ENCODE results near the gene VPS13D.

Gene VPS13D

DNA sequence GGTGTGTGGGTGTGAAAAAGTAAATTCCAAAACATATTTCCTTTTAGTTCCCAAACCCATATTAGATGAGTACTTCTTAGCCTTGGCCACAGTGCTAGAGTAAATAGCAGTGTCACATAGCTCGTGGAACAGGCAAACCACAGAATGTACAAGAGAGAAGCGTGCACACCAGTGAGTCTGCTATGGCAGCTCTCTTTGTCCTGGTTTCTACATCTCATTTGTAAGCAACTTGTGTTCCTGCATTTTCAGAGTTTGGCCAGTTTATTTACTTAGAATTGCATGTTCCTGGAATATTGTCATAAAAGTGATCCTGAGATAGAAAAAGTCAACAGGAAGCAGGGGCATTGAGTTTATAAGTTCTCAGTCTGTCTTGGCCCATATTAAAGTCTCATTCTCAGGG lies 246.1 kb downstream of the VPS13D start:
- Histone ChIP-seq H3K4me3 (ENCODE audit: insufficient read depth in 1 of 2, low read depth in 1 of 2, low read length in 2 of 2) (no peak overlapping the region), H3K14ac (ENCODE audit: low read length in 2 of 2) (no peak overlapping the region), H4K91ac (ENCODE audit: low read length) (no peak overlapping the region), H3K4me2 (ENCODE audit: low read length, poor library complexity, severe bottlenecking) (no peak overlapping the region), H3K4me1 (ENCODE audit: control insufficient read depth, insufficient read depth, low read depth, low read length) (peaks cover 10% of the 10 kb centered on the region), H3K79me1 (replicated peaks; ENCODE audit: low read length, poor library complexity, severe bottlenecking) (no peaks in the 10 kb centered on the region), H3K9ac (ENCODE audit: low read length) (no peak overlapping the region), H3K27ac (ENCODE audit: low read length, poor library complexity, severe bottlenecking) (no peak overlapping the region), H3K4ac (ENCODE audit: low read depth in 1 of 2, low read length in 2 of 2) (no peak overlapping the region), H2AK5ac (ENCODE audit: low read length, severe bottlenecking) (no peak overlapping the region), H4K8ac (ENCODE audit: low read length) (no peak overlapping the region), H2BK120ac (ENCODE audit: low read depth, low read length) (no peak overlapping the region), H2BK12ac (ENCODE audit: low read length in 2 of 2) (no peak overlapping the region), H3K23ac (ENCODE audit: low read length in 2 of 2) (no peak overlapping the region), H3K36me3 (ENCODE audit: control insufficient read depth in 1 of 2, insufficient read depth in 2 of 2, low read depth in 1 of 2, low read length in 2 of 2) (peaks cover 0 to 9% of the 10 kb centered on the region in 2 experiments), H2BK15ac (ENCODE audit: low read depth, poor library complexity, severe bottlenecking) (no peak overlapping the region), H2BK5ac (ENCODE audit: low read depth, low read length, poor library complexity, severe bottlenecking) (no peak overlapping the region), H2AFZ (ENCODE audit: low read depth, low read length) (no peak overlapping the region), H3K9me3 (ENCODE audit: control insufficient read depth, low read length) (no peaks in the 10 kb centered on the region), H3K27me3 (ENCODE audit: control insufficient read depth in 1 of 2, insufficient read depth in 1 of 2, low read length in 2 of 2) (peaks cover 0 to 8% of the 10 kb centered on the region in 2 experiments), H3K18ac (ENCODE audit: low read depth in 1 of 2, low read length in 2 of 2) (no peak overlapping the region)
- peak; percentile 58 for DNase-seq
- 59% methylated on average over 2 of the region's 2 CpGs for WGBS

DNA sequence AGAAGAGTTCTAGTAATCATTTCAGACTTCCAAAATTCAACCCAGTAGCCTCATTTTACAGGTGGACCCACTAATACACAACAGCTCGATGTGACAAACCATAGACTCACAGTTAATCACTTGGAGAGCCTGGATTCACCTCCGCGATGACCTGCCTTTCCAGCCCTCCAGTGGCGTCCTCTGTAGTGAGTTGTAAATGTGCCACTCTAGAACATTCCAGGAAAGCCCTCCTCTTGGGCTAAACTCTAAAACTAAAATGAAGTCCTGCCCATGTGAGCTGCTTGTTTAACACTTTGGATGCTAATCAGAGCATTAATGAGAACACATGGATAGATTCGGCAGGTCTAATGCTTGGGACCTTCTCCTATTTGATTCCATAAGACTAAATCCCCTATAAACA lies 247.5 kb downstream of the VPS13D start:
- Histone ChIP-seq H3K23ac (ENCODE audit: low read length in 2 of 2) (no peak overlapping the region), H3K4me3 (ENCODE audit: insufficient read depth in 1 of 2, low read depth in 1 of 2, low read length in 2 of 2) (no peak overlapping the region), H2AK5ac (ENCODE audit: low read length, severe bottlenecking) (no peak overlapping the region), H2BK120ac (ENCODE audit: low read depth, low read length) (no peak overlapping the region), H4K8ac (ENCODE audit: low read length) (no peak overlapping the region), H3K27me3 (ENCODE audit: control insufficient read depth in 1 of 2, insufficient read depth in 1 of 2, low read length in 2 of 2) (peaks cover 0 to 8% of the 10 kb centered on the region in 2 experiments), H3K14ac (ENCODE audit: low read length in 2 of 2) (no peak overlapping the region), H3K4me1 (ENCODE audit: control insufficient read depth, insufficient read depth, low read depth, low read length) (peaks cover 16% of the 10 kb centered on the region), H4K91ac (ENCODE audit: low read length) (no peak overlapping the region), H2BK5ac (ENCODE audit: low read depth, low read length, poor library complexity, severe bottlenecking) (no peak overlapping the region), H3K9ac (ENCODE audit: low read length) (peak overlapping the region; percentile 64), H3K9me3 (ENCODE audit: control insufficient read depth, low read length) (no peaks in the 10 kb centered on the region), H3K36me3 (ENCODE audit: control insufficient read depth in 1 of 2, insufficient read depth in 2 of 2, low read depth in 1 of 2, low read length in 2 of 2) (peaks cover 0 to 11% of the 10 kb centered on the region in 2 experiments), H2BK15ac (ENCODE audit: low read depth, poor library complexity, severe bottlenecking) (no peak overlapping the region), H3K79me1 (replicated peaks; ENCODE audit: low read length, poor library complexity, severe bottlenecking) (no peaks in the 10 kb centered on the region), H2BK12ac (ENCODE audit: low read length in 2 of 2) (no peak overlapping the region), H3K4me2 (ENCODE audit: low read length, poor library complexity, severe bottlenecking) (no peak overlapping the region), H2AFZ (ENCODE audit: low read depth, low read length) (no peak overlapping the region), H3K4ac (ENCODE audit: low read depth in 1 of 2, low read length in 2 of 2) (no peak overlapping the region), H3K27ac (ENCODE audit: low read length, poor library complexity, severe bottlenecking) (no peak overlapping the region), H3K18ac (ENCODE audit: low read depth in 1 of 2, low read length in 2 of 2) (no peak overlapping the region)
- over 99% methylated on average over 5 of the region's 5 CpGs for WGBS
- DNase-seq, result no peak

DNA sequence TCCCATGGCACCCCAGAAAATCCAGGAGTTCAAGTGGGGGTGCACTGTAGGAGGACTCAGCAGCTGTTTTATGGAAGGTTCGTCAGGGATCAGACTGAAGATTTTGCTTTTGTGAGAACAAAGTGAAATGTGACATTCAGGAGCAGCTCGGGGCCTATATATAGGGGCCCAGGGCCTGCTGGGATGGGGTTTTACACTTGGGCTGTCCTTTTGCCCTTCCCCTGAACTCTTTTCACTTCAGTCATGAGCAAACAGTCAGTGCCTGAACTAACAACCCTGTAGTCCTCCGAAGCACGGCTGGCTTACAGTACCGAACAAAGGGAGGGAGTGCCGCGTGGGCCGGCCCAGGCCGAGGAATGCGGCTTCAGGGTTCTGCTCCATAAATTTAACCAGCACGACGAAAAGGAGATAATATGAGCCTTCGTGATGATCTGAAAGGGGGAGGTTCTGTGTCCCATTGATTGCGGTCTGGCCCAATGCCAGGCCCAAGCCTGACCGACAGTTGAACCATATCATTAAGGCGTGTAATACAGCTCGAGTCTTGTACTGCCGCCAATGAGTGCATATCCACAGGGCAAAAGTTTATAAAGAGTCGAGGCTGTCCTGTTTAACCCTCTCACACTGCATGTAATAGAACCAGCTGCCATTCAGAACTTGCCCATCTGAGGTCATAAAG lies 248.2 kb downstream of the VPS13D start:
- 86% methylated on average over 19 of the region's 19 CpGs for WGBS
- Histone ChIP-seq H3K9ac (ENCODE audit: low read length) (peak overlapping the region; percentile 64), H3K27ac (ENCODE audit: low read length, poor library complexity, severe bottlenecking) (no peak overlapping the region), H3K14ac (ENCODE audit: low read length in 2 of 2) (no peak overlapping the region), H3K23ac (ENCODE audit: low read length in 2 of 2) (no peak overlapping the region), H3K36me3 (ENCODE audit: control insufficient read depth in 1 of 2, insufficient read depth in 2 of 2, low read depth in 1 of 2, low read length in 2 of 2) (peaks cover 0 to 11% of the 10 kb centered on the region in 2 experiments), H2AFZ (ENCODE audit: low read depth, low read length) (no peak overlapping the region), H3K18ac (ENCODE audit: low read depth in 1 of 2, low read length in 2 of 2) (peak overlapping the region in 1 of 2 experiments; percentile 51), H3K27me3 (ENCODE audit: control insufficient read depth in 1 of 2, insufficient read depth in 1 of 2, low read length in 2 of 2) (peaks cover 0 to 3% of the 10 kb centered on the region in 2 experiments), H2BK5ac (ENCODE audit: low read depth, low read length, poor library complexity, severe bottlenecking) (no peak overlapping the region), H3K4me1 (ENCODE audit: control insufficient read depth, insufficient read depth, low read depth, low read length) (peaks cover 16% of the 10 kb centered on the region), H2AK5ac (ENCODE audit: low read length, severe bottlenecking) (no peak overlapping the region), H2BK12ac (ENCODE audit: low read length in 2 of 2) (no peak overlapping the region), H3K9me3 (ENCODE audit: control insufficient read depth, low read length) (no peaks in the 10 kb centered on the region), H2BK15ac (ENCODE audit: low read depth, poor library complexity, severe bottlenecking) (no peak overlapping the region), H3K79me1 (replicated peaks; ENCODE audit: low read length, poor library complexity, severe bottlenecking) (no peaks in the 10 kb centered on the region), H4K91ac (ENCODE audit: low read length) (no peak overlapping the region), H4K8ac (ENCODE audit: low read length) (no peak overlapping the region), H3K4ac (ENCODE audit: low read depth in 1 of 2, low read length in 2 of 2) (no peak overlapping the region), H3K4me3 (ENCODE audit: insufficient read depth in 1 of 2, low read depth in 1 of 2, low read length in 2 of 2) (no peak overlapping the region), H2BK120ac (ENCODE audit: low read depth, low read length) (no peak overlapping the region), H3K4me2 (ENCODE audit: low read length, poor library complexity, severe bottlenecking) (peak overlapping the region; percentile 14)
- DNase-seq, result peak; percentile 46

DNA sequence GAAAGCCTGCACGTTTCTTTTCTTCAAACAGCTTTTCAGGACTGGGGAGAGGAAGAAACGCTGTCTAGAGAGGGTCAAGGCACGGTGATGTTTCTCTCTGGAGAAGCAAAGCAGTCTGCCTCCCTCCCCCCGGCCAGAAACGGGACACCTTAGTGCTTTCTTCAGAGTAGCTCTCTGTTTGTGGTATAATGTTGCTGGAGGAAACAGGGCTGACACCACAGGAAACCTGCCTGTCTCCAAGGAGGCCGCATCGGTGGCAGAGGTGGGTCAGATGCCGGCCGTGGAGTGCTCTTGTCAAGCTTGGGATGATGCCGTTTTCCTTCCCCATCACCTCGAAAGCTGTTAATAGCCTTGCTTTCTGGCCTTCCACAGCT lies 248.8 kb downstream of the VPS13D start:
- Histone ChIP-seq H2AK5ac (ENCODE audit: low read length, severe bottlenecking) (no peak overlapping the region), H2BK5ac (ENCODE audit: low read depth, low read length, poor library complexity, severe bottlenecking) (no peak overlapping the region), H3K27me3 (ENCODE audit: control insufficient read depth in 1 of 2, insufficient read depth in 1 of 2, low read length in 2 of 2) (peaks cover 0 to 3% of the 10 kb centered on the region in 2 experiments), H2BK15ac (ENCODE audit: low read depth, poor library complexity, severe bottlenecking) (no peak overlapping the region), H2BK12ac (ENCODE audit: low read length in 2 of 2) (no peak overlapping the region), H3K4me3 (ENCODE audit: insufficient read depth in 1 of 2, low read depth in 1 of 2, low read length in 2 of 2) (no peak overlapping the region), H3K4me1 (ENCODE audit: control insufficient read depth, insufficient read depth, low read depth, low read length) (peaks cover 16% of the 10 kb centered on the region), H3K36me3 (ENCODE audit: control insufficient read depth in 1 of 2, insufficient read depth in 2 of 2, low read depth in 1 of 2, low read length in 2 of 2) (peaks cover 0 to 11% of the 10 kb centered on the region in 2 experiments), H3K14ac (ENCODE audit: low read length in 2 of 2) (no peak overlapping the region), H3K4ac (ENCODE audit: low read depth in 1 of 2, low read length in 2 of 2) (no peak overlapping the region), H4K91ac (ENCODE audit: low read length) (no peak overlapping the region), H3K23ac (ENCODE audit: low read length in 2 of 2) (no peak overlapping the region), H3K9me3 (ENCODE audit: control insufficient read depth, low read length) (no peaks in the 10 kb centered on the region), H4K8ac (ENCODE audit: low read length) (no peak overlapping the region), H3K27ac (ENCODE audit: low read length, poor library complexity, severe bottlenecking) (no peak overlapping the region), H3K79me1 (replicated peaks; ENCODE audit: low read length, poor library complexity, severe bottlenecking) (no peaks in the 10 kb centered on the region), H2BK120ac (ENCODE audit: low read depth, low read length) (no peak overlapping the region), H3K4me2 (ENCODE audit: low read length, poor library complexity, severe bottlenecking) (no peak overlapping the region), H3K9ac (ENCODE audit: low read length) (peak overlapping the region; percentile 19), H2AFZ (ENCODE audit: low read depth, low read length) (no peak overlapping the region), H3K18ac (ENCODE audit: low read depth in 1 of 2, low read length in 2 of 2) (no peak overlapping the region)
- 95% methylated on average over 11 of the region's 11 CpGs for WGBS
- DNase-seq, result no peak

Measured in mesenchymal stem cell (in vitro differentiated cells and primary cell).